SK-N-SH (cell line): ENCODE results near the gene STAM2. TPM values are rescaled to one million over a fixed set of nuclear protein-coding genes. Genes with fewer than 3 reads are reported as not detected.

Experiments
- CTCF ChIA-PET: fragments of 300-600, 350-600 bp; formaldehyde crosslinking; extraction: SDS; loops from one replicate; lab custom pipeline; 2021; lab: Yijun Ruan, JAX
- POLR2A ChIA-PET: fragments of 350-600 bp; sonication (Branson Sonifier 250); formaldehyde crosslinking; extraction: SDS; loops from one replicate; lab custom pipeline; 2020; ENCODE audit warnings: antibody characterized with exemption, inconsistent platforms; lab: Yijun Ruan, JAX
- DNase-seq: peaks from one replicate; pipeline ENCODE4 v3.0.0; 2012
- H2AFZ ChIP-seq: fragments of 200-600 bp; sonication (generic); 2 replicates; pipeline ENCODE4 v1.8.1; 2016; ENCODE audit warnings: antibody characterized with exemption, mild to moderate bottlenecking, low read depth
- H3F3A ChIP-seq: fragments of 200-600 bp; sonication (generic); replicated peaks from 2 replicates; pipeline ENCODE3; 2016; ENCODE audit warnings: antibody characterized with exemption, mild to moderate bottlenecking; ENCODE audit not compliant: insufficient read depth
- H3K27ac ChIP-seq, 2 experiments: fragments of 200-500 bp in 1 of 2; fragments of 200-600 bp in 1 of 2; sonication (Bioruptor generic) in 1 of 2; sonication (generic), shearing (Covaris generic) in 1 of 2; 2 replicates each; pipeline versions ENCODE4 v1.5.1 to v1.6.1; 2014 to 2016; ENCODE audit warnings: low read depth in 2 of 2, inconsistent platforms in 1 of 2, low read length in 1 of 2, mild to moderate bottlenecking in 1 of 2, mixed read lengths in 1 of 2
- H3K27me3 ChIP-seq: fragments of 200-600 bp; sonication (generic), shearing (Covaris generic); 2 replicates; pipeline ENCODE4 v1.6.1; 2016; ENCODE audit warnings: mixed run types; ENCODE audit not compliant: insufficient read depth
- H3K36me3 ChIP-seq, 2 experiments: fragments of 200-500 bp in 1 of 2; fragments of 200-600 bp in 1 of 2; sonication (Bioruptor generic) in 1 of 2; sonication (generic) in 1 of 2; replicated peaks in 1 of 2; 2 replicates each; pipeline versions ENCODE3 to v1.5.1; 2014 to 2016; ENCODE audit warnings: low read length in 1 of 2, mild to moderate bottlenecking in 1 of 2; ENCODE audit not compliant: insufficient read depth in 2 of 2, control insufficient read depth in 1 of 2
- H3K4me1 ChIP-seq, 2 experiments: fragments of 200-500 bp in 1 of 2; fragments of 200-600 bp in 1 of 2; sonication (Bioruptor generic) in 1 of 2; sonication (generic), shearing (Covaris generic) in 1 of 2; 2 replicates each; pipeline versions ENCODE4 v1.5.1 to v1.6.1; 2014 to 2016; ENCODE audit warnings: low read depth in 1 of 2, low read length in 1 of 2, mixed run types in 1 of 2; ENCODE audit not compliant: insufficient read depth in 2 of 2, control insufficient read depth in 1 of 2
- H3K4me2 ChIP-seq: fragments of 200-600 bp; sonication (generic), shearing (Covaris generic); 2 replicates; pipeline ENCODE4 v1.6.1; 2017; ENCODE audit warnings: mixed run types
- H3K4me3 ChIP-seq, 2 experiments: fragments of 200-500 bp in 1 of 2; fragments of 200-600 bp in 1 of 2; sonication (Bioruptor generic) in 1 of 2; sonication (generic), shearing (Covaris generic) in 1 of 2; 2 replicates each; pipeline versions ENCODE4 v1.5.1 to v1.8.1; 2014 to 2016; ENCODE audit warnings: low read depth in 2 of 2, inconsistent platforms in 1 of 2, low read length in 1 of 2, mild to moderate bottlenecking in 1 of 2, mixed read lengths in 1 of 2, moderate library complexity in 1 of 2
- H3K79me2 ChIP-seq: fragments of 200-600 bp; sonication (generic); 2 replicates; pipeline ENCODE4 v1.8.1; 2017; ENCODE audit warnings: mild to moderate bottlenecking; ENCODE audit not compliant: insufficient read depth
- H3K9ac ChIP-seq: fragments of 200-600 bp; sonication (generic); 2 replicates; pipeline ENCODE4 v1.6.1; 2017; ENCODE audit warnings: mixed run types
- H3K9me2 ChIP-seq: fragments of 200-600 bp; sonication (generic); 2 replicates; pipeline ENCODE4 v1.6.1; 2017; ENCODE audit warnings: mixed run types
- H3K9me3 ChIP-seq: fragments of 200-600 bp; sonication (generic); 2 replicates; pipeline ENCODE4 v1.6.1; 2017; ENCODE audit warnings: mixed run types, mild to moderate bottlenecking, moderate library complexity
- H4K20me1 ChIP-seq: fragments of 200-600 bp; sonication (generic); 2 replicates; pipeline ENCODE4 v1.6.1; 2017; ENCODE audit warnings: mild to moderate bottlenecking, mixed run types; ENCODE audit not compliant: insufficient read depth
- CHD2 ChIP-seq: fragments of 150-350 bp; IDR thresholded peaks from 2 replicates; pipeline ENCODE4 v1.6.1; 2018; ENCODE audit warnings: low read length; ENCODE audit not compliant: partially characterized antibody
- ELF1 ChIP-seq: IDR thresholded peaks from 2 replicates; pipeline ENCODE4 v1.4.0; 2012
- EP300 ChIP-seq, 2 experiments: IDR thresholded peaks; 2 replicates each; pipeline versions ENCODE4 v1.4.0 to v1.6.1; 2012; ENCODE audit warnings: borderline replicate concordance in 1 of 2, low read depth in 1 of 2, low read length in 1 of 2
- FOXM1 ChIP-seq: IDR thresholded peaks from 2 replicates; pipeline ENCODE4 v1.4.0; 2012; ENCODE audit warnings: low read depth, mild to moderate bottlenecking
- GABPA ChIP-seq: IDR thresholded peaks from 2 replicates; pipeline ENCODE4 v1.4.0; 2012; ENCODE audit warnings: low read depth, mild to moderate bottlenecking
- JUND ChIP-seq: IDR thresholded peaks from 2 replicates; pipeline ENCODE4 v1.4.0; 2012
- MEF2A ChIP-seq: IDR thresholded peaks from 2 replicates; pipeline ENCODE4 v1.4.0; 2012; ENCODE audit warnings: low read depth, borderline replicate concordance
- MXI1 ChIP-seq: IDR thresholded peaks from 2 replicates; pipeline ENCODE4 v1.6.1; 2012; ENCODE audit warnings: mild to moderate bottlenecking, low read depth, low read length, improper control_type of control experiment
- NFIC ChIP-seq: IDR thresholded peaks from 2 replicates; pipeline ENCODE4 v1.4.0; 2012; ENCODE audit warnings: borderline replicate concordance
- NRF1 ChIP-seq: IDR thresholded peaks from 2 replicates; pipeline ENCODE4 v1.6.1; 2012; ENCODE audit warnings: low read depth, mild to moderate bottlenecking, low read length
- POLR2AphosphoS5 ChIP-seq: IDR thresholded peaks from 2 replicates; pipeline ENCODE4 v1.6.1; 2012; ENCODE audit warnings: low read depth, low read length
- RAD21 ChIP-seq: IDR thresholded peaks from 2 replicates; pipeline ENCODE4 v1.6.1; 2012; ENCODE audit warnings: mild to moderate bottlenecking, low read length
- RCOR1 ChIP-seq: fragments of 150-350 bp; IDR thresholded peaks from 2 replicates; pipeline ENCODE4 v1.6.1; 2017; ENCODE audit warnings: antibody characterized with exemption, low read length
- RFX5 ChIP-seq: IDR thresholded peaks from 2 replicates; pipeline ENCODE4 v1.6.1; 2012; ENCODE audit warnings: mild to moderate bottlenecking, improper control_type of control experiment, low read length
- TCF12 ChIP-seq: IDR thresholded peaks from 2 replicates; pipeline ENCODE4 v1.4.0; 2012
- TEAD4 ChIP-seq: IDR thresholded peaks from 2 replicates; pipeline ENCODE4 v1.4.0; 2012; ENCODE audit warnings: mild to moderate bottlenecking, borderline replicate concordance; ENCODE audit not compliant: insufficient read depth
- YY1 ChIP-seq: IDR thresholded peaks from 2 replicates; pipeline ENCODE4 v1.4.0; 2012; ENCODE audit warnings: low read depth, mild to moderate bottlenecking
- WGBS: methylation state at CpG from one replicate; pipeline ENCODE4 v1.1.6; 2017; ENCODE audit warnings: low lambda C conversion rate; 5-methylcytosine and 5-hydroxymethylcytosine counted together
- polyA plus RNA-seq, 3 experiments: library from polyadenylated mRNA; depleted of rRNA; stranded (reverse); fragments of >200 nt; gene quantifications; 2 replicates each; pipeline ENCODE4 v1.2.3, GENCODE V29; 2012
- TF ChIP-seq, protein P1 (sequence below): IDR thresholded peaks from 2 replicates; pipeline ENCODE4 v1.4.0; 2012; ENCODE audit warnings: low read depth, borderline replicate concordance
- TF ChIP-seq, protein P2 (sequence below): fragments of 150-350 bp; IDR thresholded peaks from 2 replicates; pipeline ENCODE4 v1.6.1; 2016; ENCODE audit warnings: mild to moderate bottlenecking, low read depth, low read length
- TF ChIP-seq, protein P3 (sequence below): IDR thresholded peaks from 2 replicates; pipeline ENCODE4 v1.6.1; 2012; ENCODE audit warnings: mild to moderate bottlenecking, low read depth, low read length, moderate library complexity
- TF ChIP-seq, protein P4 (sequence below): IDR thresholded peaks from 2 replicates; pipeline ENCODE4; 2012
- TF ChIP-seq, protein P5 (sequence below): IDR thresholded peaks from 2 replicates; pipeline ENCODE4 v1.4.0; 2012; ENCODE audit warnings: low read depth
- TF ChIP-seq, protein P6 (sequence below): fragments of 200-600 bp; sonication (generic); IDR thresholded peaks from 2 replicates; pipeline ENCODE4 v1.6.1; 2017; ENCODE audit warnings: antibody characterized with exemption, mild to moderate bottlenecking, moderate library complexity

The STAM2 gene
- polyA plus RNA-seq, 1 of the 3 experiments (the other 2 are of a cell fraction) = 6.9 TPM

DNA sequence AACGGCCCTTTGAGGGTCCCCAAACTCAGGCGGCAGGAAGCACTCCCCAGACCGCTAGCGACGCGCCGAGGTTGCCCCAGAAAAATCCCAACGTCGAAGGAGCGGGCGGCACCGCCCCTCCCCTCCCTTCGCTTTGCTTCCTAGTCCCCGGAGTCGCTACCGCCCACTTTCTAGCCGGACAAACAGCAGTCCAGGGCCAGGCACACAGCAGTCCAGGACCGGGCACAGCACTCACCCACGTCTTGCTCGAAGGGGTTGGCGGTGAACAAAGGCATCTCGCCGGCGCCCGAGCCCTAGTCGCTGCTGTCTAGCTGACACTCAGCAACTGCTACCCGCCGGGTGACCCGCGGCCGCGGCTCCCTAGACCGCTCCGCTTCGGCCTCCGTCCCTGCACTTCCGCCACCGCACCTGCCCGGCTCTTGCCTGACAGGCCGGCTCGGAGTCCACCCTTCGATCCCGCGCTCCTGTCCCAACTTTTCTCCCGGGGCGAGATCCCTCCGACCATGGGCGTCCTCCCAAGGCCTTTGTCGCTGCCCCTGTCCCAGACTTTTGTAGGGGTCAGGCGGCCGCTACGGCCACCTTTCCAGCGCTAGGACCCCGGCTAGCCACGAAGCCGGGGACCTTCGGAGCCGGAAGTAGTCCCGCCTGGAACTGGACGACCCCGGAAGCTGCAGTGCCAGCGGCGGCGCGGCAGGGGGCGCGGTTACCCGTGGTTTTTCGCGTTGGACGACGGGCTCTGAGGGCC lies at the start of gene STAM2 (continued):
- TF ChIP-seq FOXM1 = 0 out of 2 replicates have a peak, but pooled peaks have one; percentile 24
- peak; percentile 87 for TF ChIP-seq GABPA
- no peak; a peak in 1 of 4 replicates for TF ChIP-seq EP300 (IDR thresholded peaks at IDR 0.05; ENCODE audit: borderline replicate concordance in 1 of 2, low read depth in 1 of 2, low read length in 1 of 2)
- TF ChIP-seq, protein P1, sequence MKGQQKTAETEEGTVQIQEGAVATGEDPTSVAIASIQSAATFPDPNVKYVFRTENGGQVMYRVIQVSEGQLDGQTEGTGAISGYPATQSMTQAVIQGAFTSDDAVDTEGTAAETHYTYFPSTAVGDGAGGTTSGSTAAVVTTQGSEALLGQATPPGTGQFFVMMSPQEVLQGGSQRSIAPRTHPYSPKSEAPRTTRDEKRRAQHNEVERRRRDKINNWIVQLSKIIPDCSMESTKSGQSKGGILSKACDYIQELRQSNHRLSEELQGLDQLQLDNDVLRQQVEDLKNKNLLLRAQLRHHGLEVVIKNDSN = no peak
- TF ChIP-seq, protein P2, sequence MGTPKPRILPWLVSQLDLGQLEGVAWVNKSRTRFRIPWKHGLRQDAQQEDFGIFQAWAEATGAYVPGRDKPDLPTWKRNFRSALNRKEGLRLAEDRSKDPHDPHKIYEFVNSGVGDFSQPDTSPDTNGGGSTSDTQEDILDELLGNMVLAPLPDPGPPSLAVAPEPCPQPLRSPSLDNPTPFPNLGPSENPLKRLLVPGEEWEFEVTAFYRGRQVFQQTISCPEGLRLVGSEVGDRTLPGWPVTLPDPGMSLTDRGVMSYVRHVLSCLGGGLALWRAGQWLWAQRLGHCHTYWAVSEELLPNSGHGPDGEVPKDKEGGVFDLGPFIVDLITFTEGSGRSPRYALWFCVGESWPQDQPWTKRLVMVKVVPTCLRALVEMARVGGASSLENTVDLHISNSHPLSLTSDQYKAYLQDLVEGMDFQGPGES = no peak
- peak; percentile 58; the same call in 1 of the 2 replicates for TF ChIP-seq MXI1
- TF ChIP-seq CHD2 = no peak
- peak; percentile 9; the same call in 1 of the 2 replicates for TF ChIP-seq RCOR1
- no peak for TF ChIP-seq MEF2A
- TF ChIP-seq TEAD4 = no peak

DNA sequence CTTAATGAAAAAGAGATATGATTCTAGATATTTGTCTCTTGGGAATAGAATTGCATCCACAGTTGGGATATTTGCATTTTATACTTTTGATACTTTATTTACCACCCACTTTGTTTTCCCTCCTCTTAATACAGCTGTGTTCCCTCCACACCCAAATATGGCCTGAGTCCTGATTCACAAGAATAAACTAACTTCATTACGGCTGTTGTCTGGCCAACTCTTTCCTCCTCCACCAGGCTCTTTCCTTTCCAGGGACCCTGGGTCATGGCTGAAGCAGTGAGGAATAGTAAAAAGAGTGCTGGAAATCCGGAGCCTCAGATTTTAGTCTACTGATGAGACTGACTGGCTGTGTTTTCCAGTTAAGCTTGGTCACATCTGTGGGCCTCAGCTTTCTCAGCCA lies 48.4 kb upstream of the STAM2 start:
- H3K4me1 ChIP-seq = peaks cover 3 to 6% of the 10 kb centered on the region in 2 experiments; a peak in 3 of 4 replicates
- no peaks in the 10 kb centered on the region for H3K36me3 ChIP-seq
- no peaks in the 10 kb centered on the region for H3K9me2 ChIP-seq
- no peak overlapping the region for H2AFZ ChIP-seq
- no peak overlapping the region for H3K9ac ChIP-seq
- H3K27ac ChIP-seq = no peak overlapping the region
- no peaks in the 10 kb centered on the region for H3K79me2 ChIP-seq
- no peaks in the 10 kb centered on the region for H3K27me3 ChIP-seq
- ChIA-PET POLR2A (no interaction called here), CTCF (no interaction called here)
- no peak overlapping the region for H3K4me3 ChIP-seq
- WGBS = 87% methylated on average over 2 of the region's 2 CpGs
- DNase-seq = no peak
- no peaks in the 10 kb centered on the region for H3K9me3 ChIP-seq
- H4K20me1 ChIP-seq = no peaks in the 10 kb centered on the region
- peaks cover 8% of the 10 kb centered on the region for H3F3A ChIP-seq
- no peak overlapping the region for H3K4me2 ChIP-seq
- TF ChIP-seq RFX5 = no peak
- TF ChIP-seq, protein P3, sequence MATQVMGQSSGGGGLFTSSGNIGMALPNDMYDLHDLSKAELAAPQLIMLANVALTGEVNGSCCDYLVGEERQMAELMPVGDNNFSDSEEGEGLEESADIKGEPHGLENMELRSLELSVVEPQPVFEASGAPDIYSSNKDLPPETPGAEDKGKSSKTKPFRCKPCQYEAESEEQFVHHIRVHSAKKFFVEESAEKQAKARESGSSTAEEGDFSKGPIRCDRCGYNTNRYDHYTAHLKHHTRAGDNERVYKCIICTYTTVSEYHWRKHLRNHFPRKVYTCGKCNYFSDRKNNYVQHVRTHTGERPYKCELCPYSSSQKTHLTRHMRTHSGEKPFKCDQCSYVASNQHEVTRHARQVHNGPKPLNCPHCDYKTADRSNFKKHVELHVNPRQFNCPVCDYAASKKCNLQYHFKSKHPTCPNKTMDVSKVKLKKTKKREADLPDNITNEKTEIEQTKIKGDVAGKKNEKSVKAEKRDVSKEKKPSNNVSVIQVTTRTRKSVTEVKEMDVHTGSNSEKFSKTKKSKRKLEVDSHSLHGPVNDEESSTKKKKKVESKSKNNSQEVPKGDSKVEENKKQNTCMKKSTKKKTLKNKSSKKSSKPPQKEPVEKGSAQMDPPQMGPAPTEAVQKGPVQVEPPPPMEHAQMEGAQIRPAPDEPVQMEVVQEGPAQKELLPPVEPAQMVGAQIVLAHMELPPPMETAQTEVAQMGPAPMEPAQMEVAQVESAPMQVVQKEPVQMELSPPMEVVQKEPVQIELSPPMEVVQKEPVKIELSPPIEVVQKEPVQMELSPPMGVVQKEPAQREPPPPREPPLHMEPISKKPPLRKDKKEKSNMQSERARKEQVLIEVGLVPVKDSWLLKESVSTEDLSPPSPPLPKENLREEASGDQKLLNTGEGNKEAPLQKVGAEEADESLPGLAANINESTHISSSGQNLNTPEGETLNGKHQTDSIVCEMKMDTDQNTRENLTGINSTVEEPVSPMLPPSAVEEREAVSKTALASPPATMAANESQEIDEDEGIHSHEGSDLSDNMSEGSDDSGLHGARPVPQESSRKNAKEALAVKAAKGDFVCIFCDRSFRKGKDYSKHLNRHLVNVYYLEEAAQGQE = no peak
- TF ChIP-seq NFIC = no peak
- no peak for TF ChIP-seq JUND
- TF ChIP-seq POLR2AphosphoS5 = no peak
- no peak for TF ChIP-seq GABPA
- TF ChIP-seq, protein P4, sequence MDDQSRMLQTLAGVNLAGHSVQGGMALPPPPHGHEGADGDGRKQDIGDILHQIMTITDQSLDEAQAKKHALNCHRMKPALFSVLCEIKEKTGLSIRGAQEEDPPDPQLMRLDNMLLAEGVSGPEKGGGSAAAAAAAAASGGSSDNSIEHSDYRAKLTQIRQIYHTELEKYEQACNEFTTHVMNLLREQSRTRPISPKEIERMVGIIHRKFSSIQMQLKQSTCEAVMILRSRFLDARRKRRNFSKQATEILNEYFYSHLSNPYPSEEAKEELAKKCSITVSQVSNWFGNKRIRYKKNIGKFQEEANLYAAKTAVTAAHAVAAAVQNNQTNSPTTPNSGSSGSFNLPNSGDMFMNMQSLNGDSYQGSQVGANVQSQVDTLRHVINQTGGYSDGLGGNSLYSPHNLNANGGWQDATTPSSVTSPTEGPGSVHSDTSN = no peak
- TF ChIP-seq, protein P1 = no peak
- no peak for TF ChIP-seq FOXM1
- no peak for TF ChIP-seq ELF1
- TF ChIP-seq NRF1 = no peak
- TF ChIP-seq RCOR1 = no peak
- no peak for TF ChIP-seq YY1
- no peak for TF ChIP-seq RAD21
- TF ChIP-seq, protein P5, sequence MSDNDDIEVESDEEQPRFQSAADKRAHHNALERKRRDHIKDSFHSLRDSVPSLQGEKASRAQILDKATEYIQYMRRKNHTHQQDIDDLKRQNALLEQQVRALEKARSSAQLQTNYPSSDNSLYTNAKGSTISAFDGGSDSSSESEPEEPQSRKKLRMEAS = no peak
- TF ChIP-seq, protein P6, sequence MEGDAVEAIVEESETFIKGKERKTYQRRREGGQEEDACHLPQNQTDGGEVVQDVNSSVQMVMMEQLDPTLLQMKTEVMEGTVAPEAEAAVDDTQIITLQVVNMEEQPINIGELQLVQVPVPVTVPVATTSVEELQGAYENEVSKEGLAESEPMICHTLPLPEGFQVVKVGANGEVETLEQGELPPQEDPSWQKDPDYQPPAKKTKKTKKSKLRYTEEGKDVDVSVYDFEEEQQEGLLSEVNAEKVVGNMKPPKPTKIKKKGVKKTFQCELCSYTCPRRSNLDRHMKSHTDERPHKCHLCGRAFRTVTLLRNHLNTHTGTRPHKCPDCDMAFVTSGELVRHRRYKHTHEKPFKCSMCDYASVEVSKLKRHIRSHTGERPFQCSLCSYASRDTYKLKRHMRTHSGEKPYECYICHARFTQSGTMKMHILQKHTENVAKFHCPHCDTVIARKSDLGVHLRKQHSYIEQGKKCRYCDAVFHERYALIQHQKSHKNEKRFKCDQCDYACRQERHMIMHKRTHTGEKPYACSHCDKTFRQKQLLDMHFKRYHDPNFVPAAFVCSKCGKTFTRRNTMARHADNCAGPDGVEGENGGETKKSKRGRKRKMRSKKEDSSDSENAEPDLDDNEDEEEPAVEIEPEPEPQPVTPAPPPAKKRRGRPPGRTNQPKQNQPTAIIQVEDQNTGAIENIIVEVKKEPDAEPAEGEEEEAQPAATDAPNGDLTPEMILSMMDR = no peak
- no peak for TF ChIP-seq TCF12
